Astrocyte of the spinal cord (primary cell): ENCODE results near the gene MICB.
"Not testable (repeated sequence)": the region's sequence is repeated elsewhere in the genome, so short reads cannot be mapped to it uniquely, and the experiment has no call there.

ENCODE experiments used
- DNase-seq: peaks from one replicate; pipeline ENCODE4 v3.0.0; 2011; ENCODE audit warnings: low read depth, low spot score
- H3K4me3 ChIP-seq: 2 replicates; pipeline ENCODE4 v1.5.1; 2011; ENCODE audit warnings: low read depth, mild to moderate bottlenecking, low read length, moderate library complexity
- in situ Hi-C: cut with HindIII; loops from 2 replicates; pipeline ENCODE4 v1.10.0; 2017; ENCODE audit warnings: low sequenced_read_pairs
- TF ChIP-seq, protein P1 (sequence below): IDR thresholded peaks from 2 replicates; pipeline ENCODE4 v1.5.1; 2012; ENCODE audit warnings: low read depth, mild to moderate bottlenecking, low read length, inconsistent platforms

The MICB gene

GRCh38 chr6:31489086-31489485 lies 8.9 kb upstream of the MICB start:
- in situ Hi-C loops = no loop called here
- DNase-seq = no peak

GRCh38 chr6:31490115-31490873 lies 7.7 kb upstream of the MICB start:
- TF ChIP-seq, protein P1, sequence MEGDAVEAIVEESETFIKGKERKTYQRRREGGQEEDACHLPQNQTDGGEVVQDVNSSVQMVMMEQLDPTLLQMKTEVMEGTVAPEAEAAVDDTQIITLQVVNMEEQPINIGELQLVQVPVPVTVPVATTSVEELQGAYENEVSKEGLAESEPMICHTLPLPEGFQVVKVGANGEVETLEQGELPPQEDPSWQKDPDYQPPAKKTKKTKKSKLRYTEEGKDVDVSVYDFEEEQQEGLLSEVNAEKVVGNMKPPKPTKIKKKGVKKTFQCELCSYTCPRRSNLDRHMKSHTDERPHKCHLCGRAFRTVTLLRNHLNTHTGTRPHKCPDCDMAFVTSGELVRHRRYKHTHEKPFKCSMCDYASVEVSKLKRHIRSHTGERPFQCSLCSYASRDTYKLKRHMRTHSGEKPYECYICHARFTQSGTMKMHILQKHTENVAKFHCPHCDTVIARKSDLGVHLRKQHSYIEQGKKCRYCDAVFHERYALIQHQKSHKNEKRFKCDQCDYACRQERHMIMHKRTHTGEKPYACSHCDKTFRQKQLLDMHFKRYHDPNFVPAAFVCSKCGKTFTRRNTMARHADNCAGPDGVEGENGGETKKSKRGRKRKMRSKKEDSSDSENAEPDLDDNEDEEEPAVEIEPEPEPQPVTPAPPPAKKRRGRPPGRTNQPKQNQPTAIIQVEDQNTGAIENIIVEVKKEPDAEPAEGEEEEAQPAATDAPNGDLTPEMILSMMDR = no peak
- no peak for DNase-seq
- no peak overlapping the region for H3K4me3 ChIP-seq
- in situ Hi-C loops = no loop called here

More at GRCh38 chr6:31489086-31489485, 8.9 kb upstream of the MICB start:
- TF ChIP-seq, protein P1 = no peak
- H3K4me3 ChIP-seq = no peak overlapping the region

DNA sequence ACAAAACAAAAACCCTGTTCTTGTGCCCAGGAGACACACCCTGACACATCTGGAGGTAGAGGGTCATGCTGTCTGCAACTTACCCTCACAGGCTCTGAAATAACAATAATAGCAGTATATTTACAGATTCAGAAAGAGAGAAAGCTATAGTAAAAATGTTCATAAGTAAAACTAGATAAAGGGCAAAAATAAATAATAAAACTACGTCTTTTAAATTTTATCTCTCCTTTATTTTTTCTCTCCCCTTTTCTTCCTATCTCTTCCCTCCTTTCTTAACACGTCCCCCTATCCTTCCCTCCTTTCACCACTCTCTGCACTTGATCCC lies 4.4 kb upstream of the MICB start:
- in situ Hi-C loops = not testable (repeated sequence)
- peak overlapping the region; percentile 50 for H3K4me3 ChIP-seq

GRCh38 chr6:31493875-31494694 lies 3.9 kb upstream of the MICB start:
- in situ Hi-C loops = no loop called here
- DNase-seq = peak; percentile 71
- TF ChIP-seq, protein P1 = peak; percentile 96
- peak overlapping the region; percentile 50 for H3K4me3 ChIP-seq

More for the DNA sequence above, 4.4 kb upstream of the MICB start:
- not testable (repeated sequence) for DNase-seq

DNA sequence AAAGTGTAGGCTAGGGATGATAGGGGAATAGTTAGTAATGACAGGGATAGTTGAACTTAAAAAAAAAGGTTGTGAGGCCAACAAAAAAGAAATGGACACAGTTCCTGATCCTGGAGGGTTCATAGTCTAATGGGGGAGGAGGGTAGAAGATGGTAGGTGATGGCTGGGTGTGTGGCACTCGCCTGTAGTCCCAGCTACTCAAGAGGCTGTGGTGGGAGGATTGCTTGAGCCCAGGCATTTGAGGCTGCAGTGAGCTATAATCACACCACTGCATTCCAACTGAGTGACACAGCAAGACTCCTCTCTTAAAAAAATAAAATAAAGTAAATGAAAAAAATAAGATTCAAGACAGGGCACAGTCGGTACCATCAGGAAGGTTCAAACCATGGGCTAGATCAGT lies 2.4 kb upstream of the MICB start:
- no peak overlapping the region for H3K4me3 ChIP-seq
- peak; percentile 39 for DNase-seq
- in situ Hi-C loops = no loop called here
- TF ChIP-seq, protein P1 = no peak

- in situ Hi-C loops, H3K4me3 ChIP-seq, DNase-seq: not testable (repeated sequence)
Measured at GRCh38 chr6:31496826-31497225, 1.1 kb upstream of the MICB start.

DNA sequence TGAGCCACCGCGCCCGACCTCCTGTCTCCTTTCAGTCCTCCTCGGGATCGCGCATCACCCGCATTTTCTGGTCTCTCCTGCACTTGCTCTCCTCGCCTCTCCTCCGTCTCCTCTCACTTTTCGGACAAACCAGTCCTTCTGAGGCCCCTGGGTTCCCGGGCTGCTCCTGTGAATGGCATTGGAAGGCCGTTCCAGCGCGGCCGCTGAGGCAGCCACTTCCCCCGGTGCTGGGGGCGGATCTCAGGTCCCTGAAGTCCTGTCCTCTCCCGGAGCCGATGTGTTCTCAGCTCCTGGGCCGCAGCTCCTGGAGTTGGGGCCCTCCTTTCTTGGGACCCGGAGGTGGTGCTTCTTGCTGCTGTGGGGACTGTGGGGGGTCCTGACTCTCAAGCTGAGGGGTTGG lies 803 bp downstream of the MICB start:
- peak overlapping the region; percentile 60 for H3K4me3 ChIP-seq
- TF ChIP-seq, protein P1 = no peak
- no peak for DNase-seq
- in situ Hi-C loops = no loop called here

GRCh38 chr6:31499648-31500047 lies 1.7 kb downstream of the MICB start:
- DNase-seq, H3K4me3 ChIP-seq, in situ Hi-C loops: not testable (repeated sequence)
